ENCODE measurements around the gene POLG2.
"Not testable (repeated sequence)": the region's sequence is repeated elsewhere in the genome, so short reads cannot be mapped to it uniquely, and the experiment has no call there.

Gene POLG2

DNA sequence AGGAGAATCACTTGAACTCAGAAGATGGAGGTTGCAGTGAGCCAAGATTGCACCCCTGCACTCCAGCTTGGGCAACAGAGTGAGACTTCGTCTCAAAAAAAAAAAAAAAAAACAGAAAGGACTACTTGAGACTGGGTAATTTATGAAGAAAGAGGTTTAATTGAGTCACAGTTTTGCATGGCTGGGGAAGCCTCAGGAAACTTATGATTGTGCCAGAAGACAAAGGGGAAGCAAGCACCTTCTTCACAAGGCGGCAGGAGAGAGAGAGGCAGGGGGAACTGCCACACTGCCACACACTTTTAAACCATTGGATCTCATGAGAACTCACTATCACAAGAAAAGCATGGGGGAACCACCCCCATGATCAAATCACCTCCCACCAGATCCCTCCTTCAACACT lies 56.9 kb downstream of the POLG2 start:
- no peak for DNase-seq (ENCODE audit: low read depth, low spot score)

DNA sequence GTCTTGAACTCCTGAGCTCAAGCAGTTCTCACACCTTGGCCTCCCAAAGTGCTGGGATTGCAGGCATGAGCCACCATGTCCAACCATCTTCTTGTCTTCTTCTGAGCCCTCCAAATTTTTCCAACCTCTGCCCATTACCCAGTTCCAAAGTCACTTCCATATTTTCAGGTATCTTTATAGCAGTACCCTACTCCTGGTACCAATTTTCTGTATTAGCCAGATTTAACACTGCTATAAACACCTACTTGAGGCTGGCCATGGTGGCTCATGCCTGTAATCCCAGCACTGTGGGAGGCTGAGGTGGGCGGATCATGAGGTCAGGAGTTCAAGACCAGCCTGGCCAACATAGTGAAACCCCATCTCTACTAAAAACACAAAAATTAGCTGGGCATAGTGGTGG lies 57.3 kb downstream of the POLG2 start:
- DNase-seq (ENCODE audit: low read depth, low spot score), result not testable (repeated sequence)

DNA sequence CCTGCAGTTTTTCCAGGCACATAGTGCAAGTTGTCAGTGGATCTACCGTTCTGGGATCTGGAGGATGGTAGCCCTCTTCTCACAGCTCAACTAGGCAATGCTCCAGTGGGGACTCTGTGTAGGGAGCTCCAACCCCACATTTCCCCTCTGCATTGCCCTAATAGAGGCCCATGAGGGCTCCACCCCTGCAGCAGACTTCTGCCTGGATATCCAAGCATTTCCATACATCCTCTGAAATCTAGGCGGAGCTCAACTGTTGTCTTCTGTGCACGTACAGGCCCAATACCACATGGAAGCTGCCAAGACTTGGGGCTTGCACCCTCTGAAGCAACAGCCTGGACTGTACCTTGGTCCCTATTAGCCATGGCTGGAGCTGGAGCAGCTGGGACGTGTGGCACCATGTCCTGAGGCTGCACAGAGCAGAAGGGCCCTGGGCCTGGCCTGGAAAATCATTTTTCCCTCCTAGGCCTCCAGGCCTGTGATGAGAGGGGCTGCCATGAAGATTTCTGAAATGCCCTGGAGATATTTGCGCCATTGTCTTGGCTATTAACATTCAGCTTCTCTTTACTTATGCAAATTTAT lies 58.8 kb downstream of the POLG2 start:
- no peak for DNase-seq (ENCODE audit: low read depth, low spot score)

DNA sequence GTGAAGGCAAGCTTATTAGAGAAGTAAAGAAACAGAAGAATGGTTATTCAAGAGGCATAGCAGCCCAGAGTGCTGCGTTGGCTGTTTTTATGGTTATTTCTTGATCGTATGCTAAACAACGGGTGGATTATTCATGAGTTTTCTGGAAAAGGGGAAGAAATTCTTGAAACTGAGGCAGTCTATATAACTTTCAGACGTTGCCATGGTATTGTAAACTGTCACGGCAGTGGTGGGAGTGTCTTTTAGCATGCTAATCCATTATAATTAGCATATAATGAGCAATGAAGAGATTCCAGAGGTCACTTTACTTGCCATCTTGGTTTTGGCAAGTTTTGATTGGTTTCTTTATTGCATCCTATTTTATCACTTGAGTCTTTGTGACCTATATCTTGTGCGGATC lies 65.3 kb downstream of the POLG2 start:
- DNase-seq (ENCODE audit: low read depth, low spot score), result no peak

DNA sequence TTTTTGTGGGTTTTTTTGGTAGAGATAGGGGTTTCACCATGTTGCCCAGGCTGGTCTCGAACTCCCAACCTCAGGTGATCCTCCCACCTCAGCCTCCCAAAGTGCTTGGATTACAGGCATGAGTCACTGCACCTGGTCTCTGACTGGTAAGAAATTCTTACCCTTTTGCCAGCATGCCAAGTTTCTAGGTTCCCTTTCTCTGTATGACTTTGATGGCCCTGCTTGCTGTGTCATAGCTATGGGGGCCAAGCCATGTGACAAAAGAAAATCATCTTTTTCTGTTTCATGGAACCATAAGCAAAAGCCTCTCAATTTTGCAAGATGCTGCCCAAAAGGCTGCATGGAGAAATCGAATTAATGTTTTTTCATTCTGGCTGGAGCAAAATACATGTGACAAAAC lies 66.8 kb downstream of the POLG2 start:
- not testable (repeated sequence) for DNase-seq (ENCODE audit: low read depth, low spot score)

DNA sequence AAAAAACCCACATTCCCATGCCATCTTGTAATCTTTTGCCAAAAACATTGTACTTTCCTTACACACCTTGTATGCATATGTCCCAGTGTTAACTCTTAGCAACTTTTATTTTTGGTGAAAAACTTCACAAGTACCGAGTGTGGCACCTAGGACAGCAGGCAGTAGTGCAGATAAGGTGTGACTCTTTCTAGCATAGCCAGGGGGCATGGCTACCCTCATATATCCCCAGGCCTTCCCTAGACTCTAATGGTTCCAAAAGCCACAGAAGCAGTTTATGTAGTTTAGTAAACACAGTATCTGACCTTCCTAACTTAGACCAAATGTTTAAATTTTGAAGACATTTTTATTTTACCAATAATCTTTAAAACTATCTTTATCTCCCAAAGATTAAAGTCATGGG lies 68.4 kb downstream of the POLG2 start:
- no peak for DNase-seq (ENCODE audit: low read depth, low spot score)
